T follicular helper cell (primary cell): Measurements from ENCODE around the gene POTEI.
"Not testable (repeated sequence)": the region's sequence is repeated elsewhere in the genome, so short reads cannot be mapped to it uniquely, and the experiment has no call there.

Source experiments
- DNase-seq: peaks from one replicate; pipeline ENCODE4 v3.0.0-alpha.2; 2020; ENCODE audit warnings: low read depth

Gene POTEI

GRCh38 chr2:130455413-130455812 is 53.7 kb downstream of the POTEI start:
- not testable (repeated sequence) for DNase-seq

DNA sequence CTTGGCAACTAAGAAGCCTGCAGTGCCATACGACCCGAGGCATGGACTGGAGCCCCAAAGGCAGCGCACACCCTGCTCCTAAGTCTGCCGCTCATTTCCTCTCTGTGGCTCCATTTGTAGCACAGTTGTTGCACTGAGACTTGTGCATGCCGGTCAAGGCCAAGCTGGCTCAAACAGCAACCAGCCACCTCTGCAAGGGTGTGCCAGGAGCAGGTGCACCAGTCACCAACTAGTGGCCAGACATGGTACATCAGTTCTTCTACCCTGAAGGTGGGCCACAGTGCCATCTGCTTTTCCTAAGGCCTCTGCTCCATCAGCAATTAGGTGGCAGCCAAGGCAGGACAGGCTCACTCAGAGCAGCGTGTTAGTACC is 54.4 kb downstream of the POTEI start:
- not testable (repeated sequence) for DNase-seq

DNA sequence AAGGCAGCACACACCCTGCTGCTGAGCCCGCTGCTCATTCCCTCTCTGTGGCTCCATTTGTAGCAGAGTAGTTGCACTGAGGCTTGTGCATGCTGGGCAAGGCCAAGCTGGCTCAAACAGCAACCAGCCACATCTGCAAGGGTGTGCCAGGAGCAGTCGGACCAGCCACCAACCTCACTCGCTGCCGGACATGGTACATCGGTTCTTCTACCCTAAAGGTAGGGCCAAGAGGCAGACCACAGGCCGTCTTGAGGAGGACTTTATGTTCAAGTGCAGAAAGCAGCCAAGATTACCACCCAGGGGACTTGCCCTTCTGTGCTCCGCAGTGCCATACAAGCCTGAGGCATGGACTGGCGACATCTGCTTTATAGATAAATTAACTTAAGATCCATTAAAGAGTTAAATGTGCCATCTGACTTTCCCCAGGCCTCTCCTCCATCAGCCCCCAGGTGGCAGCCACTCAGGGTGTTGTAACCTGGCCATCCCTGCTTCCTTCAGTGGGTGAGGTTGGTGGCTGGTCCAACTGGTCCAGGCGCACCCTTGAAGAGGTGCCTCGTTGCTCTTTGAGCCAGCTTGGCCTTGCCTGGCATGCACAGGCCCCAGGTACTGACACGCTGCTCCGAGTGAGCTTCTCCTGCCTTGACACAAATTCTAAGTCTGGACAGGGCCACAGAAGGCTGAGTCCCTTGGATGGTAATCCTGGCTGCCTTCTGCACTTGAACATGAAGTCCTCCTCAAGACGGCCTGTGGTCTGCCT is 55.0 kb downstream of the POTEI start:
- not testable (repeated sequence) for DNase-seq

DNA sequence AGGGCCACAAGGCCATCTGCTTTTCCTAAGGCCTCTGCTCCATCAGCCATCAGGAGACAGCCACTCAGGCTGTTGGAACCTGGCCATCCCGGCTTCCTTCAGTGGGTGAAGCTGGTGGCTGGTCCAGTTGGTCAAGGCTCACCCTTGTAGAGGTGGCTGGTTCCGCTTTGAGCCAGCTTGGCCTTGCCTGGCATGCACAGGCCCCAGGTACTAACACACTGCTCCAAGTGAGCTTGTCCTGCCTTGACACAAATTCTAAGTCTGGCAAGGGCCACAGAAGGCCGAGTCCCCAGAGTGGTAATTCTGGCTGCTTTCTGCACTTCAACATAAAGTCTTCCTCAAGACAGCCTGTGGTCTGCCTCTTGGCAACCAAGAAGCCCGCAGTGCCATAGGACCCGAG is 56.2 kb downstream of the POTEI start:
- not testable (repeated sequence) for DNase-seq

DNA sequence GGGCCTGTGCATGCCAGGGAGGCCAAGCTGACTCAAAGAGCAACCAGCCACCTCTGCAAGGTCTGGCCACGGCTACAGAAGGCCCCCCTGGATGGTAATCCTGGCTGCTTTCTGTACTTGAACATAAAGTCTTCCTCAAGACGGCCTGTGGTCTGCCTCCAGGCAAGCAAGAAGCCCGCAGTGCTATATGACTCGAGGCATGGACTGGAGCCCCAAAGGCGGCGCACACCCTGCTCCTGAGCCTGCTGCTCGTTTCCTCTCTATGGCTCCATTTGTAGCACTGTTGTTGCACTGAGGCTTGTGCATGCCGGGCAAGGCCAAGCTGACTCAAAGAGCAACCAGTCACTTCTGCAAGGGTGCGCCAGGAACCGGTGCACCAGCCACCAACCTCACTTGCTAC is 57.3 kb downstream of the POTEI start:
- DNase-seq: not testable (repeated sequence)

DNA sequence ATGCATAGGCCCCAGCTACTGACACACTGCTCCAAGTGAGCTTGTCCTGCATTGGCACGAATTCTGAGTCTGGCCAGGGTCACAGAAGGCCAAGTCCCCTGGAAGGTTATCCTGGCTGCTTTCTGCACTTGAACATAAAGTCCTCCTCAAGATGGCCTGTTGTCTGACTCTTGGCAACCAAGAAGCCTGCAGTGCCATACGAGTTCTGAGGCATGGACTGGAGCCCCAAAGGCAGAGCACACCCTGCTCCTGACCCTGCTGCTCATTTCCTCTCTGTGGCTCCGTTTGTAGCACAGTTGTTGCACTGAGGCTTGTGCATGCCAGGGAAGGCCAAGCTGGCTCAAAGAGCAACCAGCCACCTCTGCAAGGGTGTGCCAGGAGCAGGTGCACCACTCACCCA is 57.9 kb downstream of the POTEI start:
- DNase-seq: not testable (repeated sequence)

- DNase-seq: not testable (repeated sequence)
Measured at GRCh38 chr2:130450366-130450765, 58.8 kb downstream of the POTEI start.

DNA sequence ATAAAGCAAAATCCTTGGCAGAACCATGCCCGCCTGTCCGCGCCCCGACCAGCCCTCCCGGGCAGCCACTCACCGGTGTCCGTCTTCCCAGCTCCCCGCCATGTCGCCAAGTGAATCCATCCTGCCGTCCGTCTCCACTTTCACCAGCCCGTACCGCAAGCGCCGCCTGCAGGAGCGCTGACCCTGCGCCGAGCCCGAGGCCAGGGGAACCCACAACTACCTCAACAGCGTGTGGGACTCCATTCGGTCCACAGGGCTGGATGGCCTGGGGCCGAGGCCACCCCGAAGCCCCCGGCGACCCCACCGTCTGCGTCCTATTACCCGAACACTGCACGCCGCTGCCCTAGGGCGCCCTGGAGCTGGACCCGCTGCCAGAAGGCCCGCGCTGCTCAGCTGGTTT is 81.5 kb downstream of the POTEI start:
- not testable (repeated sequence) for DNase-seq

DNA sequence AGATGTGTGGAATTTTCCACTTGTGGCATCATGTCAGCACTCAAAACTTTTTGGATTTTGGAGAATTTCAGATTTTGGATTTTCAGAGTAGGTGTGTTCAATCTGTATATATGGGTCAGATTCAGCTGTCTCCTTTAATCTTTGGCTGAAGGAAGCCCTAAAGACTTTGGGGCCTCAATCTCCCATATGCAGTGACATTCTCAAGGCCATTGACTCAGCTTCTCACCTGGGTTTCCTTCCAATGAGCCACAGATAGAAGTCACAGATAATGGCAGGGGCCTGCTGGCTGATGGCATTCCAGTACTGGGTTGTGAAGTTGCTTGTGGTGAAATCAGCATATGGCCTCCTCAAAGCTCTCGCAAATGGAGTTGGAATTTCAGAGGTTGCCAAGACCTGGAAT is 90.3 kb downstream of the POTEI start:
- DNase-seq: not testable (repeated sequence)

DNA sequence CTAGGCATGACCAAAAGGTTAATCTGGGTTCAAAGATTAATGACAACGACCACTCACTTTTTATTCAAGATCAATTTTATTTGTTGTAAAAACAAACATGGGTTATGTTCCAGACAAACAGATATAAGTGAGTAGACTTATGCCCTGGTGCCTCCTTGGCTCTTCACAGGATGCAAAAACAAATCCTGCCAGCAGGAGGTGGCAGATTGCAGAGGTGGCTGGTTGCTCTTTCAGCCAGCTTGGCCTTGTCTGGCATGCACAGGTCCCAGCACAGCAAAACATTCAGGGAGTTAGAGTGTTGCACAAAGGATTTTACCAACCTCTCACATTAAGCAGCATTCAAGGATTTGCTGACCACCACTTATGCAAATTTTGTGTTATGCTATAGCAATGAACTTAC is 92.4 kb downstream of the POTEI start:
- not testable (repeated sequence) for DNase-seq
